GM12872 (cell line): ENCODE results near the gene OR4D1.

Experiments
- CTCF ChIP-seq: IDR thresholded peaks from 3 replicates; pipeline ENCODE4 v1.5.1; 2011; ENCODE audit warnings: low read depth, mild to moderate bottlenecking, low read length, moderate library complexity; ENCODE audit not compliant: insufficient read depth

The OR4D1 gene

GRCh38 chr17:58200024-58200633, 51.9 kb downstream of the OR4D1 start:
- peak; percentile 81 for TF ChIP-seq CTCF

DNA sequence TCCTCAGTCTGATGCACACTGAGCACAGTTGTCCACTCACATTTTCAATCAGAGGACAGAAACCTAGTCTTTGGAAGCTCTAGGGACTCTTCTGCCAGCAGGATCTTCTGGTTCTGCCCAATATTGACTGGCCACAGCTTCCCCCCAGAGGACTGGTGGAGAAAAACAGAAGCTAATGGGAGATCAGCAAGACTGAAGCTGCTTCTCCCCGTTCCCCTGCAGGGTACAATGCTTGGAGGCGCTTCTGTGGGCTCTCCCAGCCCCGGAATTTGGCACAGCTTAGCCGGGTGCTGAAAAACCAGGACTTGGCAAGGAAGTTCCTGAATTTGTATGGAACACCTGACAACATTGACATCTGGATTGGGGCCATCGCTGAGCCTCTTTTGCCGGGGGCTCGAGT, 54.7 kb downstream of the OR4D1 start:
- TF ChIP-seq CTCF = no peak

- no peak for TF ChIP-seq CTCF
Observed at GRCh38 chr17:58204796-58205195, 56.6 kb downstream of the OR4D1 start.

- TF ChIP-seq CTCF = no peak
Observed at GRCh38 chr17:58205936-58206335, 57.8 kb downstream of the OR4D1 start.

- TF ChIP-seq CTCF = no peak
Observed at GRCh38 chr17:58207451-58207850, 59.3 kb downstream of the OR4D1 start.

DNA sequence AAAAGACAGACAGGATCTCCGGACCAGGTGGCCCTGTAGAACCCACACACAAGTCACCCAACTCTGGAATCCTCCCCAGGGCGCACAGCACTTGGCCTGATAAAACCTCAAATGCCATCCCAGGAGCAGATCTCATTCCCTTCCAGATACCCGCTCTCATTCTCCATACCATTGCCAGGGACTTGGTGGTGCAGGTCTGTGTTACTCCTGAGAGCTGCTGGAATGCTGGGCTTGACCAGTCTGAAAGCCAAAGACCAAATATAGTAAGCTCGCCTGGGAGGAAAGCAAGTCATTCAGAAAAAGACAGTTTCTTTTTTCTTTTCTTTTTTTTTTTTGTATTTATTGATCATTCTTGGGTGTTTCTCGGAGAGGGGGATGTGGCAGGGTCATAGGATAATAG, 60.2 kb downstream of the OR4D1 start:
- TF ChIP-seq CTCF = no peak
